HCT116 (cell line): ENCODE results near the gene CENPU. TPM values are rescaled to one million over a fixed set of nuclear protein-coding genes. Genes with fewer than 3 reads are reported as not detected.
A peak's percentile ranks its signal among the peaks of the same experiment; 100 is the strongest.

ENCODE experiments used
- ATAC-seq: fragments of 200-7000 bp; cut with Tn5 transposase; 2 replicates; pipeline ENCODE4 v1.9.1; 2020; ENCODE audit warnings: mild to moderate bottlenecking, moderate library complexity
- BruUV-seq: library from RNA; stranded (reverse); fragments of 400-500 nt; replicated peaks from 2 replicates; lab custom pipeline; 2021; lab: Mats Ljungman, UMichigan
- CTCF ChIA-PET: fragments of 300-600 bp; sonication (Branson Sonifier 250); formaldehyde crosslinking; loops from one replicate; lab custom pipeline; 2021; ENCODE audit warnings: antibody characterized with exemption; lab: Charles Lee
- POLR2A ChIA-PET: fragments of 300-600, 350-600 bp; sonication (Branson Sonifier 250); formaldehyde crosslinking; loops from one replicate; lab custom pipeline; 2021; ENCODE audit warnings: antibody characterized with exemption; lab: Charles Lee
- RAD21 ChIA-PET, 2 experiments: fragments of 300-600 bp; sonication (Branson Sonifier 250); formaldehyde crosslinking; loops; one replicate each; lab custom pipeline; 2023; ENCODE audit warnings: low total read pairs in 2 of 2; ENCODE audit not compliant: uncharacterized antibody in 2 of 2, unreplicated experiment in 2 of 2, low non-redundant PET in 1 of 2; lab: Charles Lee
- DNase-seq: peaks from one replicate; pipeline ENCODE4 v3.0.0-alpha.2; 2010; ENCODE audit warnings: low read depth, low spot score
- H2AFZ ChIP-seq: fragments of 200-600 bp; shearing (Covaris generic), sonication (generic); 2 replicates; pipeline ENCODE4 v1.6.1; 2017; ENCODE audit warnings: low read depth, mixed run types, mixed read lengths, antibody characterized with exemption, low read length; ENCODE audit not compliant: poor library complexity, severe bottlenecking
- H3K27ac ChIP-seq: 2 replicates; pipeline ENCODE4 v1.5.1; 2012; ENCODE audit warnings: low read depth, low read length
- H3K27me3 ChIP-seq: fragments of 200-600 bp; sonication (generic); 2 replicates; pipeline ENCODE4 v1.6.1; 2016; ENCODE audit warnings: mixed run types, low read length, mixed read lengths; ENCODE audit not compliant: insufficient read depth
- H3K36me3 ChIP-seq, 2 experiments: fragments of 200-500 bp in 1 of 2; fragments of 200-600 bp in 1 of 2; sonication (Bioruptor generic) in 1 of 2; sonication (generic) in 1 of 2; 2 replicates each; pipeline versions ENCODE4 v1.5.1 to v1.6.1; 2014 to 2016; ENCODE audit warnings: low read length in 2 of 2, inconsistent platforms in 1 of 2, mixed read lengths in 1 of 2, mixed run types in 1 of 2; ENCODE audit not compliant: insufficient read depth in 2 of 2, control insufficient read depth in 1 of 2
- H3K4me1 ChIP-seq, 2 experiments: fragments of 200-600 bp in 1 of 2; sonication (generic) in 1 of 2; 2 replicates each; pipeline versions ENCODE4 v1.5.1 to v1.6.1; 2012 to 2017; ENCODE audit warnings: low read length in 2 of 2, inconsistent platforms in 1 of 2, mild to moderate bottlenecking in 1 of 2, mixed read lengths in 1 of 2, mixed run types in 1 of 2, moderate library complexity in 1 of 2; ENCODE audit not compliant: insufficient read depth in 2 of 2, control insufficient read depth in 1 of 2
- H3K4me2 ChIP-seq: fragments of 200-600 bp; sonication (generic); 2 replicates; pipeline ENCODE4 v1.6.1; 2017; ENCODE audit warnings: mixed run types, low read length, mixed read lengths
- H3K4me3 ChIP-seq, 2 experiments: fragments of 200-600 bp in 1 of 2; sonication (generic) in 1 of 2; replicated peaks in 1 of 2; 2 replicates each; pipeline ENCODE4 v1.5.1; 2011 to 2016; ENCODE audit warnings: low read length in 2 of 2, control low read depth in 1 of 2, low read depth in 1 of 2, mild to moderate bottlenecking in 1 of 2, mixed read lengths in 1 of 2, mixed run types in 1 of 2
- H3K79me2 ChIP-seq: fragments of 200-600 bp; sonication (generic); 2 replicates; pipeline ENCODE4 v1.6.1; 2017; ENCODE audit warnings: mild to moderate bottlenecking, mixed run types, low read length, moderate library complexity, mixed read lengths; ENCODE audit not compliant: insufficient read depth
- H3K9ac ChIP-seq: fragments of 200-600 bp; sonication (generic); 2 replicates; pipeline ENCODE4 v1.6.1; 2016; ENCODE audit warnings: low read length, mixed read lengths
- H3K9me2 ChIP-seq: fragments of 200-600 bp; sonication (generic), shearing (Covaris generic); 2 replicates; pipeline ENCODE4 v1.6.1; 2017; ENCODE audit warnings: mixed run types, mild to moderate bottlenecking, moderate library complexity; ENCODE audit not compliant: insufficient read depth
- H3K9me3 ChIP-seq, 2 experiments: fragments of 200-500 bp in 1 of 2; fragments of 200-600 bp in 1 of 2; sonication (Bioruptor generic) in 1 of 2; sonication (generic) in 1 of 2; 2 replicates each; pipeline ENCODE4 v1.6.1; 2014 to 2017; ENCODE audit warnings: low read length in 2 of 2, mixed read lengths in 2 of 2, inconsistent platforms in 1 of 2, low read depth in 1 of 2, mild to moderate bottlenecking in 1 of 2, mixed run types in 1 of 2, moderate library complexity in 1 of 2; ENCODE audit not compliant: control insufficient read depth in 1 of 2, insufficient read depth in 1 of 2
- H4K20me1 ChIP-seq: fragments of 200-600 bp; sonication (generic), shearing (Covaris generic); 2 replicates; pipeline ENCODE4 v1.6.1; 2017; ENCODE audit warnings: mixed run types, mild to moderate bottlenecking, moderate library complexity; ENCODE audit not compliant: insufficient read depth
- ELF1 ChIP-seq: IDR thresholded peaks from 2 replicates; pipeline ENCODE4 v1.6.1; 2012; ENCODE audit warnings: low read depth, borderline replicate concordance
- EZH2phosphoT487 ChIP-seq: fragments of 200-600 bp; IDR thresholded peaks from 2 replicates; pipeline ENCODE4 v1.6.1; 2018; ENCODE audit warnings: antibody characterized with exemption, borderline replicate concordance
- POLR2A ChIP-seq: IDR thresholded peaks from 2 replicates; pipeline ENCODE4 v1.7.0; 2011; ENCODE audit warnings: borderline replicate concordance; ENCODE audit not compliant: insufficient read depth, insufficient read length; ENCODE audit errors: extremely low read depth
- SIN3A ChIP-seq: IDR thresholded peaks from 2 replicates; pipeline ENCODE4 v1.6.1; 2012; ENCODE audit warnings: low read depth
- SRF ChIP-seq: IDR thresholded peaks from 2 replicates; pipeline ENCODE4 v1.6.1; 2012; ENCODE audit warnings: low read depth
- TCF7L2 ChIP-seq: IDR thresholded peaks from 2 replicates; pipeline ENCODE4 v1.7.0; 2011; ENCODE audit warnings: borderline replicate concordance, inconsistent platforms; ENCODE audit not compliant: insufficient read depth, insufficient read length; ENCODE audit errors: extremely low read depth
- YY1 ChIP-seq: IDR thresholded peaks from 2 replicates; pipeline ENCODE4 v1.6.1; 2011; ENCODE audit warnings: low read length, low read depth, moderate library complexity, mild to moderate bottlenecking; ENCODE audit not compliant: insufficient replicate concordance; ENCODE audit errors: extremely low read depth
- ZNF274 ChIP-seq: fragments of 200-500 bp; sonication (Bioruptor generic); IDR thresholded peaks from 2 replicates; pipeline ENCODE4 v1.6.1; 2014; ENCODE audit warnings: mild to moderate bottlenecking, low read depth, low read length, inconsistent platforms
- intact Hi-C: fragments of 100-400 bp; cut with micrococcal nuclease; formaldehyde crosslinking; loops from 2 replicates; pipeline ENCODE4 v1.10.0; 2022
- total RNA-seq: library from RNA; stranded (reverse); gene quantifications from one replicate; pipeline ENCODE4 v1.2.1, GENCODE V29; 2021; ENCODE audit not compliant: unreplicated experiment
- TF ChIP-seq, protein P1 (sequence below): IDR thresholded peaks from 2 replicates; pipeline ENCODE4 v1.6.1; 2012
- TF ChIP-seq, protein P2 (sequence below): IDR thresholded peaks from 2 replicates; pipeline ENCODE4 v1.6.1; 2012; ENCODE audit warnings: low read depth

The CENPU gene
- total RNA-seq, 1 experiment from 2014 or later: 28.2 TPM

DNA sequence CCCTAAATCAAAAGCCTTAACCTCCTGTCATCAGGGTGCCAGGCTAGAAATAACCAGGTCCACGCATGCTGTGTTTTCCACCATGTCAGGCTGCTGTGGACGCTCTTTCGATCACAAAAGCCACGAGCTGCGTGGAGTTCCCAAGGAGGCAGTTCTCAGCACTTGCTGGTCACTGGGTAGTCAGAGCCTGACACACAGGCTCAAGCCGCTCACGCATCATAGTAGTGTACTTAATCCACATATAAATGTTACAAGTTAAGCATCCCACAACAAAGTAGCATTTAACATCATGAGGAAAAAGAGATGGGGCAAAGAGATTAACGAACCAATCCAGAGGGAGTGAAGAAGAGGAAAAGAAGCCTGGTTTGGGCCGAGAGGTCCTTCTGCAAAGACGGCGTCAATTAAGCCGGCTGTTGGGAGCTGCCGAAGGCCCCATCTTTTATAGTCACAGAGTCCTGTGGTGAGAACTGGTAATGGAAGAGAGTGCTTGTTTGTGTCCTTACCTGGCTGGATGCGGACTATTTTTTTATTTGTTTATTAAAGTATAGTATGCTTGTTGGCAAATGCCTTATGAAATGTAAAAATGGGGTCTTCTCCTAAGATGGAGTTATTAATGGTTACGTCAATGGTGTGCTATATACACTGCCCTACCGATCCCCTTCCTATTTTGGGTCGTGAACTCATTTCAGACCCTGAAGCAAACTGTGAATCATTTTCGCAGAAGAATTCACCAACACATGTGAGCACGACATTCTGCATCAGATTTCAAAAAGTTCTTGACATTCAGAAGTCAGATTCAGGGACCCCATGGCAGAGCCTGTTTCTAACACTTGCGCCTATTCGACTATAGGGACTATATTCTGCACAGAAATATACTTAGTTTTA, 83.7 kb downstream of the CENPU start:
- Histone ChIP-seq H3K9ac (peak overlapping the region; percentile 80), H4K20me1 (no peaks in the 10 kb centered on the region), H3K79me2 (peaks cover 27% of the 10 kb centered on the region), H3K9me3 (no peaks in the 10 kb centered on the region), H3K27ac (peak overlapping the region; percentile 69), H3K9me2 (no peaks in the 10 kb centered on the region), H2AFZ (no peak overlapping the region), H3K4me1 (peaks cover 3 to 14% of the 10 kb centered on the region in 2 experiments; a peak in 2 of 4 replicates), H3K36me3 (no peaks in the 10 kb centered on the region), H3K4me2 (peak overlapping the region; percentile 81), H3K27me3 (no peaks in the 10 kb centered on the region), H3K4me3 (peak overlapping the region; percentile 71 to 78)
- BruUV-seq: TSS peak; percentile 91
- intact Hi-C loops: loop anchor here (2.0 kb wide), 1 partner anchor 381 kb away; no protein-coding TSS in a partner anchor
- DNase-seq: no peak
- ChIA-PET RAD21 (interaction anchor here in 1 of 2 experiments (0.7 kb wide), 1 partner anchor 63 kb away, joined by 3 read pairs; no protein-coding TSS in a partner anchor), CTCF (interaction anchor here (0.7 kb wide), 1 partner anchor 36 kb away, joined by 3 read pairs; no protein-coding TSS in a partner anchor), POLR2A (interaction anchor here (0.7 to 1.0 kb wide), 5 partner anchors 10 to 390 kb away, joined by 3 to 6 read pairs (median 4); no protein-coding TSS in a partner anchor)
- TF ChIP-seq SRF (no peak), SIN3A (0 out of 2 replicates have a peak, but pooled peaks have one; percentile 1), POLR2A (peak; percentile 22)
- ATAC-seq: peak; percentile 24

DNA sequence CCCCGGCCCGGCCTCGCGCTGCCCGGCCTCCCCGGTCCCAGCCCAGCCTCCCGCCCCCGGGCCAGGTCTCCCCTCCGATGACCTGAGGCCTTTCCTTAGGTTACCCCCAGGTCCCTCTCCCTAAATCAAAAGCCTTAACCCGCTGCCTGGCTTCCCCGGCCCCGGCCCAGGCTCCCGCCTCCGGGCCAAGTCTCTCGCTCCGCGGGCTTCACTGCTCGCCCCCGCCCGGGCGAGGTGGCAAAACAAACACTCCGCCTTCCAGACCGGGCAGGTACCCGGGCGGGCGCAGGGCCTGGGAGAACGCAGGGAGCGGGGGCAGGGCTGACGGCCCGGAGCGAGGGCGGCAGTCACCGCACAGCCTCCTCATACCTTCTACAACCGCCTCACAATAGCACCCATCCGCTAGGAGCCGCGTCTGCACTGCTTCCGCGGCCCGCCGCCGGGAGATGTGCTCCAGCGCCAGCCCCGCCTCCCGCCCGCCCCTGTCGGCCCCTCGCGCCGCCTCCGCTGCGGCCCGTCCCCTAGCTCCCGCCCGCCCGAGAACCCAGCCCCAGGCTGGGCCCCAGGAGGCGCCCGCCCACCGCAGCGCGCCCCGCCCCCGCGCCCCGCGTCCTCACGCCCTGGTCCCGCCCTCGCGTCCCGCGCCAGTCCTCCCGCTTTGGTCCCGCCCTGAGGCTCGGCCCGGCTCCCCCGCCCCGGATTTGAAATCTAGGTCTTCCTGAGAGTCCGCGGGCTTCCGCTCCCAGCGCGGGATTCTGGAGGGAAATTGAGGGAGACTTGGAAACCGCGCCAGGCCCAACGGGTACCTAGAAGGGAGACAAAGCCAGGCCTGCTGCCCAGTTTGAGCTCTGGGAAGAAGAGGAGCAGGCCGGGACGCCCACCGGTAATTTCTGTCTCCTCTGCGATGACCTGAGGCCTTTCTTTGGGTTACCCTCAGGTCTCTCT, 84.6 kb downstream of the CENPU start, which contains the start of the genes CASP3 and PRIMPOL:
Gene CASP3, minus strand, starts transcription at position 422 of the 945 bp plus-strand sequence. CDS start 10,994 bp downstream, outside the sequence.
Gene PRIMPOL, plus strand, starts transcription at position 713 of the 945 bp plus-strand sequence. CDS start 7,403 bp downstream, outside the sequence.
- no TSS peak for BruUV-seq
- Histone ChIP-seq H3K36me3 (no peaks in the 10 kb centered on the region), H3K79me2 (peaks cover 32% of the 10 kb centered on the region), H4K20me1 (no peaks in the 10 kb centered on the region), H3K9ac (peak within 1 kb of the TSS; percentile 80), H3K9me2 (no peaks in the 10 kb centered on the region), H3K9me3 (no peaks in the 10 kb centered on the region), H3K4me3 (peak within 1 kb of the TSS; percentile 71 to 78), H3K27me3 (no peaks in the 10 kb centered on the region), H2AFZ (no peak within 1 kb of the TSS), H3K4me2 (peak within 1 kb of the TSS; percentile 81), H3K27ac (peak within 1 kb of the TSS; percentile 69), H3K4me1 (peaks cover 3 to 14% of the 10 kb centered on the region in 2 experiments; a peak in 2 of 4 replicates)
- peak; percentile 59 for DNase-seq
- ChIA-PET RAD21 (interaction anchor here in 1 of 2 experiments (0.7 kb wide), 1 partner anchor 64 kb away, joined by 3 read pairs; no protein-coding TSS in a partner anchor), CTCF (interaction anchor here (0.7 kb wide), 1 partner anchor 37 kb away, joined by 3 read pairs; no protein-coding TSS in a partner anchor), POLR2A (interaction anchor here (0.7 to 1.5 kb wide), 6 partner anchors 9 to 389 kb away, joined by 3 to 6 read pairs (median 4); no protein-coding TSS in a partner anchor)
- peak; percentile 93 for ATAC-seq
- intact Hi-C loops: loop anchor here (2.0 kb wide), 1 partner anchor 380 kb away; no protein-coding TSS in a partner anchor
- no peak for TF ChIP-seq EZH2phosphoT487
- TF ChIP-seq SIN3A: peak; percentile 56; the same call in 1 of the 2 replicates
- TF ChIP-seq YY1: no peak
- no peak for TF ChIP-seq ZNF274
- TF ChIP-seq, protein P1, sequence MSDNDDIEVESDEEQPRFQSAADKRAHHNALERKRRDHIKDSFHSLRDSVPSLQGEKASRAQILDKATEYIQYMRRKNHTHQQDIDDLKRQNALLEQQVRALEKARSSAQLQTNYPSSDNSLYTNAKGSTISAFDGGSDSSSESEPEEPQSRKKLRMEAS: peak; percentile 29; the same call in 1 of the 2 replicates
- no peak for TF ChIP-seq TCF7L2
- no peak for TF ChIP-seq SRF
- TF ChIP-seq ELF1: no peak
- TF ChIP-seq, protein P2, sequence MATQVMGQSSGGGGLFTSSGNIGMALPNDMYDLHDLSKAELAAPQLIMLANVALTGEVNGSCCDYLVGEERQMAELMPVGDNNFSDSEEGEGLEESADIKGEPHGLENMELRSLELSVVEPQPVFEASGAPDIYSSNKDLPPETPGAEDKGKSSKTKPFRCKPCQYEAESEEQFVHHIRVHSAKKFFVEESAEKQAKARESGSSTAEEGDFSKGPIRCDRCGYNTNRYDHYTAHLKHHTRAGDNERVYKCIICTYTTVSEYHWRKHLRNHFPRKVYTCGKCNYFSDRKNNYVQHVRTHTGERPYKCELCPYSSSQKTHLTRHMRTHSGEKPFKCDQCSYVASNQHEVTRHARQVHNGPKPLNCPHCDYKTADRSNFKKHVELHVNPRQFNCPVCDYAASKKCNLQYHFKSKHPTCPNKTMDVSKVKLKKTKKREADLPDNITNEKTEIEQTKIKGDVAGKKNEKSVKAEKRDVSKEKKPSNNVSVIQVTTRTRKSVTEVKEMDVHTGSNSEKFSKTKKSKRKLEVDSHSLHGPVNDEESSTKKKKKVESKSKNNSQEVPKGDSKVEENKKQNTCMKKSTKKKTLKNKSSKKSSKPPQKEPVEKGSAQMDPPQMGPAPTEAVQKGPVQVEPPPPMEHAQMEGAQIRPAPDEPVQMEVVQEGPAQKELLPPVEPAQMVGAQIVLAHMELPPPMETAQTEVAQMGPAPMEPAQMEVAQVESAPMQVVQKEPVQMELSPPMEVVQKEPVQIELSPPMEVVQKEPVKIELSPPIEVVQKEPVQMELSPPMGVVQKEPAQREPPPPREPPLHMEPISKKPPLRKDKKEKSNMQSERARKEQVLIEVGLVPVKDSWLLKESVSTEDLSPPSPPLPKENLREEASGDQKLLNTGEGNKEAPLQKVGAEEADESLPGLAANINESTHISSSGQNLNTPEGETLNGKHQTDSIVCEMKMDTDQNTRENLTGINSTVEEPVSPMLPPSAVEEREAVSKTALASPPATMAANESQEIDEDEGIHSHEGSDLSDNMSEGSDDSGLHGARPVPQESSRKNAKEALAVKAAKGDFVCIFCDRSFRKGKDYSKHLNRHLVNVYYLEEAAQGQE: no peak
